Neutrophil (primary cell): ENCODE data around the gene ST14.

Experiments used
- H3K27ac ChIP-seq: fragments of 200-600 bp; sonication (generic); 2 replicates; pipeline ENCODE4 v1.5.1; 2016; ENCODE audit warnings: mild to moderate bottlenecking, moderate library complexity
- H3K27me3 ChIP-seq: fragments of 200-600 bp; sonication (generic); 2 replicates; pipeline ENCODE4 v1.6.0; 2016; ENCODE audit warnings: mild to moderate bottlenecking
- H3K36me3 ChIP-seq: fragments of 200-600 bp; sonication (generic); 2 replicates; pipeline ENCODE4 v1.5.1; 2017
- H3K4me1 ChIP-seq, 2 experiments: fragments of 200-600 bp in 1 of 2; sonication (generic) in 1 of 2; 1 replicate in 1 of 2; 2 replicates in 1 of 2; pipeline versions ENCODE4 v1.5.1 to v1.6.1; 2013 to 2016; ENCODE audit warnings: low read depth in 1 of 2, low read length in 1 of 2, mild to moderate bottlenecking in 1 of 2, moderate library complexity in 1 of 2; ENCODE audit not compliant: control insufficient read depth in 1 of 2, insufficient read depth in 1 of 2
- H3K4me3 ChIP-seq, 2 experiments: fragments of 200-600 bp in 1 of 2; sonication (generic) in 1 of 2; 1 replicate in 1 of 2; 2 replicates in 1 of 2; pipeline ENCODE4 v1.5.1; 2013 to 2016; ENCODE audit warnings: low read depth in 1 of 2, low read length in 1 of 2, mild to moderate bottlenecking in 1 of 2, moderate library complexity in 1 of 2
- H3K9me3 ChIP-seq: fragments of 200-600 bp; sonication (generic); 2 replicates; pipeline ENCODE4 v1.5.1; 2016
- CTCF ChIP-seq: fragments of 200-600 bp; sonication (generic); IDR thresholded peaks from 2 replicates; pipeline ENCODE4 v1.5.1; 2016; ENCODE audit warnings: antibody characterized with exemption

ST14 gene

DNA sequence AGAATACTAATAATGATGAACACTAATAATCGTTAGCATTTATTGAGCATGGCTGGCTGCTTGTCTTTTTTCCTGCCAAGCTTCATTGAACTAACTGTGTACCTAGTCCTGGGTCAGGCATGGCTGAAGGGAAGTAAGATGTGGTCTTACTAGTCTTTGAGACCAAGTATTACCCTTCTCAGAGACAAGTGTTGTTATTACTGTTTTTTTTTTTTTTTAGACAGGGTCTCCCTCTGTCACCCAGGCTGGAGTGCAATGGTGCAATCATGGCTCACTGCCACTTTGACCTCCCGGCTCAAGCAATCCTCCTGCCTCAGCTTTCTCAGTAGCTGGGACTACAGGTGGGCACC, 4.6 kb downstream of the ST14 start:
- Histone ChIP-seq H3K4me3 (no peak overlapping the region), H3K9me3 (no peaks in the 10 kb centered on the region), H3K36me3 (no peaks in the 10 kb centered on the region), H3K4me1 (peaks cover 16 to 30% of the 10 kb centered on the region in 2 experiments), H3K27me3 (peaks cover 87% of the 10 kb centered on the region), H3K27ac (no peak overlapping the region)
- no peak for TF ChIP-seq CTCF

DNA sequence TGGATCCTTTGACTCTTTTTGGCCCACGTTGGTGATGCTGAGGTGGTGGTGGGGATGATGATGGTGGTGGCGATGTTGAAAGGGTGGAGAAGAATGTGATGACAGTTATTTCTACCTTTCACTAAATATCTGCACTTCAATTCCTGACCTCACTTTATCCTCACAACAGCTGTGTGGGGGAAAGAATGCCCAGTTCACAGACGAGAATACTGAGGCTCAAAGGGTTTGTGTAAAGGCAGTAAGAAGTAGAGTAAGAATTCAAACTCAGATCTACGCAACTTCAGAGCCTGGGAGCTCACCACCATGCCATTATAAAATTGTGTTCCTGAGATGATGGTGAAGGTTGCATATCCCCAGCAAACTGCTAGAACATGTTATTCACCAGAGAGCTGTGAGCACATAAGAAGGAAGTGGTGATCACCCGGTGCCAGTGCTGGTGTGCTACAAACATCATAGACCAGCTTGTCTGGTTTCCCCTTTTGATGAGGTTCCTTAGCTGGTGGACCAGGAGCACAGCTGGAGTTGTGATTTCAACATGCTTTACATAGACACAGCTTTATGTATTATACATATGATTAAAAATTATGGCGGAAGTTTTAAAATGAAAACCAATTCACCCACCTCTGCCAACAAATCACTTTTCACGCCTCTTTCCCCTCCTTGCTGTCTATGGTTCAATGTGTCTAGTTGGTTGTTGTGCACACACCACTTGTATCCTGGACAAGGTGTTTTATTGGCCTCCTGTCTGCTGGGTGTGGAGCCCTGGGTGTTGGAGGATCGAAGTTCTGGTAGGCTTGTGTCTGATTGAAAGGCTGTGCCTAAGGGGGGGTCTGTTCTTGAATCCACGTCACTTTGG, 6.2 kb downstream of the ST14 start:
- Histone ChIP-seq H3K36me3 (no peaks in the 10 kb centered on the region), H3K27me3 (peaks cover 73% of the 10 kb centered on the region), H3K9me3 (no peaks in the 10 kb centered on the region), H3K4me1 (peaks cover 2 to 19% of the 10 kb centered on the region in 2 experiments), H3K27ac (no peak overlapping the region), H3K4me3 (no peak overlapping the region)
- no peak for TF ChIP-seq CTCF

- TF ChIP-seq CTCF = no peak
- H3K27ac ChIP-seq = no peak overlapping the region
- peaks cover 0 to 13% of the 10 kb centered on the region in 2 experiments for H3K4me1 ChIP-seq
- peaks cover 67% of the 10 kb centered on the region for H3K27me3 ChIP-seq
- H3K36me3 ChIP-seq = no peaks in the 10 kb centered on the region
- H3K4me3 ChIP-seq = no peak overlapping the region
- H3K9me3 ChIP-seq = no peaks in the 10 kb centered on the region
These were observed 6.8 kb downstream of the ST14 start for GRCh38 chr11:130166457-130166784.

GRCh38 chr11:130167146-130167545, 7.6 kb downstream of the ST14 start:
- Histone ChIP-seq H3K27me3 (peaks cover 60% of the 10 kb centered on the region), H3K9me3 (no peaks in the 10 kb centered on the region), H3K27ac (no peak overlapping the region), H3K36me3 (no peaks in the 10 kb centered on the region), H3K4me3 (no peak overlapping the region), H3K4me1 (peaks cover 0 to 11% of the 10 kb centered on the region in 2 experiments)
- TF ChIP-seq CTCF = no peak

- H3K27me3 ChIP-seq = peaks cover 50% of the 10 kb centered on the region
- no peaks in the 10 kb centered on the region for H3K36me3 ChIP-seq
- H3K9me3 ChIP-seq = no peaks in the 10 kb centered on the region
- no peak overlapping the region for H3K27ac ChIP-seq
- TF ChIP-seq CTCF = no peak
- no peak overlapping the region for H3K4me3 ChIP-seq
- H3K4me1 ChIP-seq = peaks cover 0 to 5% of the 10 kb centered on the region in 2 experiments
These were observed 8.5 kb downstream of the ST14 start for GRCh38 chr11:130168105-130168504.
